Left forelimb (tissue), 1 donor: ENCODE results near the gene IFI30.
"Not testable (repeated sequence)": the region's sequence is repeated elsewhere in the genome, so short reads cannot be mapped to it uniquely, and the experiment has no call there.

Source experiments
- DNase-seq: peaks from one replicate; pipeline ENCODE4 v3.0.0-alpha.2; 2018; ENCODE audit warnings: low spot score

Gene IFI30

GRCh38 chr19:18203408-18203862 lies 29.8 kb downstream of the IFI30 start:
- DNase-seq = peak; percentile 77

GRCh38 chr19:18203863-18204393 lies 30.3 kb downstream of the IFI30 start, which contains the start of gene RAB3A:
RAB3A (minus strand) TSS chr19:18204042; CDS start chr19:18202740, 1,302 bp downstream.
- peak; percentile 99 for DNase-seq

GRCh38 chr19:18204394-18205199 lies 31.0 kb downstream of the IFI30 start:
- no peak for DNase-seq

- peak; percentile 86 for DNase-seq
Measured at GRCh38 chr19:18205200-18205892, 31.7 kb downstream of the IFI30 start.

- no peak for DNase-seq
Measured at GRCh38 chr19:18206018-18206417, 32.4 kb downstream of the IFI30 start.

- no peak for DNase-seq
Measured at GRCh38 chr19:18208098-18208951, 34.7 kb downstream of the IFI30 start.

- DNase-seq = not testable (repeated sequence)
Measured at GRCh38 chr19:18209912-18210311, 36.3 kb downstream of the IFI30 start.

- no peak for DNase-seq
Measured at GRCh38 chr19:18211683-18212082, 38.1 kb downstream of the IFI30 start.

GRCh38 chr19:18214779-18215433 lies 41.3 kb downstream of the IFI30 start:
- DNase-seq = no peak

- no peak for DNase-seq
Measured at GRCh38 chr19:18216789-18217188, 43.2 kb downstream of the IFI30 start.

GRCh38 chr19:18218159-18218558 lies 44.5 kb downstream of the IFI30 start:
- DNase-seq = no peak

- DNase-seq = no peak
Measured at GRCh38 chr19:18218600-18218999, 45.0 kb downstream of the IFI30 start.

- no peak for DNase-seq
Measured at GRCh38 chr19:18219911-18220631, 46.5 kb downstream of the IFI30 start.

- DNase-seq = no peak
Measured at GRCh38 chr19:18220632-18221275, 47.1 kb downstream of the IFI30 start.

GRCh38 chr19:18221815-18222725 lies 48.5 kb downstream of the IFI30 start:
- no peak for DNase-seq

- DNase-seq = no peak
Measured at GRCh38 chr19:18223860-18224524, 50.4 kb downstream of the IFI30 start.

GRCh38 chr19:18224525-18225354 lies 51.1 kb downstream of the IFI30 start:
- peak; percentile 97 for DNase-seq

- DNase-seq = no peak
Measured at GRCh38 chr19:18225355-18225701, 51.7 kb downstream of the IFI30 start.
